ENCODE measurements around the gene SLC12A4.

Gene SLC12A4

GRCh38 chr16:67936124-67936879 is 32.1 kb downstream of the SLC12A4 start, which contains the start of gene PSMB10:
Gene PSMB10, minus strand, starts transcription at chr16:67936850. Its CDS starts 101 bp downstream, at chr16:67936749.
- peak; percentile 42 for DNase-seq (ENCODE audit: insufficient read length, low spot score)
- FAIRE-seq: no peak
- TF ChIP-seq POLR2A (IDR thresholded peaks at IDR 0.05; ENCODE audit: low read depth, low read length): no peak

DNA sequence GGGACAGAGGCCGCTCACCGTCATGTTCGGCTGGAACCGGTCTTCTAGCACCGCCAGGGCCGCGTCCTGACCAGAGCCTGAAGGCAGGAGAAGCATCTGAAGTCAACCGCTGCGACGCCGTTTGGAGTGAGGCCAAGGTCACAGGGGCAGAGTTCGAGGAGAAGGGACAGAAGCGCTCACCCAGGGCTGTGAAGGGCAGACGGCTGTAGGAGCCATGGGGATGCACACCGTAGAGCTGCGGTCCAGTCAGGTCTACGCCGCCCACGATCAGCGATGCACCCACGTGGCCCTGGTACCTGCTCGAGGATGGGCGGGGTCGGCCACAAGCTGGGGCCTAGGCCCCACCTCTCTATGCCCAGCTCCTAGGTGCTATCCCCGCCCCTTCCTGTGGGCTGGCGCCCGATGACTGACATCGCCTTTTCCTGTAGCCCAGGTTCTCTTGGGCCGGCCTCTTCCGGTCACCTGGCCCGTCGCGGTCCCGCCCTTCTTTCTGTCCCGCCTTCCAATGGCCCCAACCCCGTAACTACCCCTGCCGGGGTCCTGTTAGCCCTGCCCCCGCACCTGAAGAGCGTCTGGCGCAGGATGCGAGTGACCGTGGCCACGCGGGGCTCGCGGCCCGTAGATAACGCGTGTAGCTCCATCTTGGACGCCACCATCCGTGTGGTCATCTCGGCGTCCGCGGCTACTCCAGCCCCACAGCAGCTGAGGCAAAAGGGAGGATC is 32.9 kb downstream of the SLC12A4 start:
- no peak for FAIRE-seq
- DNase-seq (ENCODE audit: insufficient read length, low spot score): peak; percentile 90
- TF ChIP-seq POLR2A (IDR thresholded peaks at IDR 0.05; ENCODE audit: low read depth, low read length): peak; percentile 61; the same call in 1 of the 2 replicates

DNA sequence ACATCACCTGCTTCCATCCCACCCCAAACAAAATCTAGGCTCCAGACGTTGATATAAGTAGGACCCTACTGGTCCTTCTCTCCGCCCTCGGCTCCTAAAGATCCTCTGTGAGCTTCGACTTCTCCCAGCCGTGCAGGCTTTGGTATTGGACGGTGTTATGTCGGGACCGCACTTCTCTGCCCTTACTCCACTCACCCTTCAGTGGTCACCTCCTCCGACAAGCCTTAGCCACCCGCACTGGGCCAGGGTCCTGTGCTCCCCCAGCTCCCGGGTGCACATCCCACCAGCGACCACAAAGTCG is 33.4 kb downstream of the SLC12A4 start:
- no peak for FAIRE-seq
- no peak for TF ChIP-seq POLR2A (IDR thresholded peaks at IDR 0.05; ENCODE audit: low read depth, low read length)
- no peak for DNase-seq (ENCODE audit: insufficient read length, low spot score)

GRCh38 chr16:67934306-67935100 is 33.9 kb downstream of the SLC12A4 start:
- no peak for FAIRE-seq
- no peak for TF ChIP-seq POLR2A (IDR thresholded peaks at IDR 0.05; ENCODE audit: low read depth, low read length)
- DNase-seq (ENCODE audit: insufficient read length, low spot score): no peak

DNA sequence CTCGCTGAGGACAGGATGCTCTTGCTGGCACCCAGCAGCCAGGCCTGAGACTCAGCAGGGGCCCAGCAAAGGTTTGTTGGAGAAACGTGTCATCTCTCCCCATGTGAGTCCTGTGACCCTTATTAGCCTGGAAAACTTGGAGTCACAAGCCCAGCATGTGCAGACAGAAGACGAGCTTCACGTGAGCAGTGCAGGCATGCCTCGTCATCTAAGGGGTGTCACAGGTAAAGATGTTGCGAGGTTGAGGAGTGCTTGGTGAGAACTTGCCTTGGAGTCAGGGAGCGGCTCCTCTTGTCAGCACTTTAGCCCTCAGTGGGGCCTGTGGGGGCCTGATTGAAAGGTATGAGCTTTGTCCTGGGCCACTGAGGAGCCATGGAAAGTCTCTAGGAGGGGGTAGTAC is 34.6 kb downstream of the SLC12A4 start:
- DNase-seq (ENCODE audit: insufficient read length, low spot score) (no peak), FAIRE-seq (no peak)
- no peak for TF ChIP-seq POLR2A (IDR thresholded peaks at IDR 0.05; ENCODE audit: low read depth, low read length)

- no peak for DNase-seq (ENCODE audit: insufficient read length, low spot score)
- TF ChIP-seq POLR2A (IDR thresholded peaks at IDR 0.05; ENCODE audit: low read depth, low read length): no peak
- FAIRE-seq: no peak
Observed at GRCh38 chr16:67932462-67932840, 36.0 kb downstream of the SLC12A4 start.

GRCh38 chr16:67931712-67932461 is 36.5 kb downstream of the SLC12A4 start, which contains the start of gene CTRL:
Gene CTRL, minus strand, starts transcription at chr16:67931862. Its CDS starts 10 bp downstream, at chr16:67931852.
- TF ChIP-seq POLR2A (IDR thresholded peaks at IDR 0.05; ENCODE audit: low read depth, low read length): no peak
- FAIRE-seq (no peak), DNase-seq (ENCODE audit: insufficient read length, low spot score) (no peak)

DNA sequence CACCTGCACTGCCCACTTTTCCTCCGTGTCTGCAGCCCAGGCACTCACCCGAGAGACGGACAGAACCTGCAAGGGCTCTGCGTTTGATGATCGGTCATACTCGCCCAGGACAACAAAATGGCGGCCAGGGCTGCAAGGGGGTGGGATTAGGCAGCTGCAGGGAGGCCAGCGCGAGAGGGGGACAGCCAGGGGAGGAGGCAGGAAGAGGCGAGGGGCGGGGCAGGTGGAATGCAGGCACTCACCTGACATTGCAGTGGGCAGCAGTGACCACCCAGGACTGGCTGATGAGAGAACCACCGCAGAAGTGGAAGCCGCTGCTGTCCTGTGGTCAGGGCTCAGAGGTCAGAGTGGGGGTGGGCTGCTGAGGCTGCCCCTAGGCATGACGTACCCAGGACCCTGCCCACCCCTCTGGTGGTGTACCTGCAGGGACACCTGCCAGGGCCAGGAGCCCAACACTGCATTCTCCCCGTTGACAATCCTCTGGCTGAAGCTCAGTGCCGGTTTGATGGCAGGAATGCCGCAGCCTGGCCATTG is 37.7 kb downstream of the SLC12A4 start:
- FAIRE-seq (no peak), DNase-seq (ENCODE audit: insufficient read length, low spot score) (no peak)
- no peak for TF ChIP-seq POLR2A (IDR thresholded peaks at IDR 0.05; ENCODE audit: low read depth, low read length)

DNA sequence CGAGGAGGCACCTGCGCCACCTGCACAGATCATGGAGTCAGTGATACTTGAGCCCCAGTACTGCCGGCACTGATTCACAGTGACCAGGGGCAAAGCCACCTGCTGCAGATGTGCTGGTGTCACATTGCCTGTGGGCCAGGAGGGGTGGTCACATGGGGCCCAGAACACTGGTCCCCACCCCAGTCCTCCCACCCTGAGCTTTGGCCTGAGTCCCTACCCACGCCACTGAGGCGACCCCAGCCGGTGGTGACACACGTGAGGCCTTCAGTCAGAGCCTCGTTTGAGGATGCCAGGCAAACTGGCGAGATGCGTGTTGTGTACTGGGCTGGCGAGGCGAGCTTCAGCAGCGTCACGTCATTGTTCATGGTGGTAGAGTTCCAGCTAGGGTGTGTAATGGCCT is 38.2 kb downstream of the SLC12A4 start:
- TF ChIP-seq POLR2A (IDR thresholded peaks at IDR 0.05; ENCODE audit: low read depth, low read length): no peak
- FAIRE-seq: no peak
- DNase-seq (ENCODE audit: insufficient read length, low spot score): no peak

- TF ChIP-seq POLR2A (IDR thresholded peaks at IDR 0.05; ENCODE audit: low read depth, low read length): no peak
- FAIRE-seq (peak; percentile 53), DNase-seq (ENCODE audit: insufficient read length, low spot score) (peak; percentile 53)
Observed at GRCh38 chr16:67928561-67929364, 39.7 kb downstream of the SLC12A4 start.

- FAIRE-seq: no peak
- TF ChIP-seq POLR2A (IDR thresholded peaks at IDR 0.05; ENCODE audit: low read depth, low read length): no peak
- no peak for DNase-seq (ENCODE audit: insufficient read length, low spot score)
Observed at GRCh38 chr16:67928147-67928546, 40.3 kb downstream of the SLC12A4 start.

DNA sequence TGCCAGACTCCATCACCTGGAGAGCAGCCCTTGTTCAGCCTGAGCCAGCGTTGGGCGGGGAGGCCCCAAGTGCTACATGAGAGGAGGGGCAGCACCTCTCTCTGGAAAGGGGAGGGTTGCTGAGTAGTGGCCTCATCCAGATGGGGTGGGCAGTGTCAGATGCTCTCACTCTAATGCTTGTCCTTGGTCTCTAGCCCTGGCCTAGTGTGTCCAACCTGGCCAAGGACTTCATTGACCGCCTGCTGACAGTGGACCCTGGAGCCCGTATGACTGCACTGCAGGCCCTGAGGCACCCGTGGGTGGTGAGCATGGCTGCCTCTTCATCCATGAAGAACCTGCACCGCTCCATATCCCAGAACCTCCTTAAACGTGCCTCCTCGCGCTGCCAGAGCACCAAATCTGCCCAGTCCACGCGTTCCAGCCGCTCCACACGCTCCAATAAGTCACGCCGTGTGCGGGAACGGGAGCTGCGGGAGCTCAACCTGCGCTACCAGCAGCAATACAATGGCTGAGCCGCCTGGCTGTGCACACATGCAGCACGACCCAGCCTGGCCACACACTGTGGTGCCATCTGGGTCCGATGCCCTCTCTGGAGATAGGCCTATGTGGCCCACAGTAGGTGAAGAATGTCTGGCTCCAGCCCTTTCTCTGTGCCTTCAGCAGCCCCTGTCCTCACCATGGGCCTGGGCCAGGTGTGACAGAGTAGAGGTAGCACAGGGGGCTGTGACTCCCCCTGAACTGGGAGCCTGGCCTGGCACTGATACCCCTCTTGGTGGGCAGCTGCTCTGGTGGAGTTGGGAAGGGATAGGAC is 41.1 kb downstream of the SLC12A4 start:
- DNase-seq (ENCODE audit: insufficient read length, low spot score) (no peak), FAIRE-seq (no peak)
- no peak for TF ChIP-seq POLR2A (IDR thresholded peaks at IDR 0.05; ENCODE audit: low read depth, low read length)
